GM19372 (cell line): ENCODE data around the gene ELF1.

ENCODE experiments used
- ATAC-seq: cut with Tn5 transposase; IDR thresholded peaks from one replicate; pipeline ENCODE4 v1.9.1; 2021; ENCODE audit warnings: mild to moderate bottlenecking, low read depth, moderate library complexity; ENCODE audit not compliant: unreplicated experiment

ELF1 gene

DNA sequence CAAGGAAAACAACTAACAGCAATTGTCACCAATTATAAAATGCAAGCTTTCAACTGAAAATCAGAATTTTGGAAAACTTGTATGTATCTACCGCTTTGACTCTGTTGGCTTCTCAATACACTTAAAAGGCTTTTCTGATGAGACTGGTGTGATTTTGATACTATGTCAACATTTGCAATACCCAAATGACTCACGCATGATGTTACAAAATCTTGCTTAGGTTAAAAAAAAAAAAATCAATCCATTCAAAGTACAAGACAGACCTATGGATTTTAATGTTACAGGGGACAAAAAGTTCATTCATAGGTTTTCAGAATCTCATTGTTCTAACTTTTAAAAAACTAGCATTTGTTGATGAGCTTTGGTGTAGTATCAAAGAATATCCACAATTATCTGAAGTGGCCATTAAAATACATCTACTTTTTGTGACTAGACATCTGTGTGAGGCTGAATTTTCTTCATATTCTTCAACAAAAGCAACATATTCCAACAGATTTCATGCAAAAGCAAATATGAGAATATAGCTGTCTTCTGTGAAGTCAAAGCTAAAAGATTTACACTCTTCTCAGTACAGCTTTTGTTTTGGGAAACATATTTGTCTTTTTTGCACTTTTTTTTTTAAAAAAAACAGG is 10.7 kb downstream of the ELF1 start:
- ATAC-seq = no peak

DNA sequence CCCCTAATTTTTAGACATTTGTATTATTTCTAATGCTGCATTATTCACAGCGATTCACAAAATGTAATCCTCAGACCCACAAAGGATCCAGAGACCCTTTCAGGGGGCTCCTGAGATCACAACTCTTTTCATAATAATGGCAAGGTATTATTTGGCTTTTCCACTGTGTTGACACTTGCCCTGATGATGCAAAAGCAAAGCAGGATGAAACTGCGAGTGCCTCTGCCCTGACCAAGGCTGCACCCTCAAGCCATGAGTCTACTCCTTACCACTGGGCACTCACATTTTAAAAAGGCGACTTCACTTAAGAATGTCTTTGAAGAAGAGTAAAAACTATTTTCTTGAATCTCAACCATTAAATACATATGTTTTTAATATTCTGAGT is 11.4 kb downstream of the ELF1 start:
- ATAC-seq = no peak

DNA sequence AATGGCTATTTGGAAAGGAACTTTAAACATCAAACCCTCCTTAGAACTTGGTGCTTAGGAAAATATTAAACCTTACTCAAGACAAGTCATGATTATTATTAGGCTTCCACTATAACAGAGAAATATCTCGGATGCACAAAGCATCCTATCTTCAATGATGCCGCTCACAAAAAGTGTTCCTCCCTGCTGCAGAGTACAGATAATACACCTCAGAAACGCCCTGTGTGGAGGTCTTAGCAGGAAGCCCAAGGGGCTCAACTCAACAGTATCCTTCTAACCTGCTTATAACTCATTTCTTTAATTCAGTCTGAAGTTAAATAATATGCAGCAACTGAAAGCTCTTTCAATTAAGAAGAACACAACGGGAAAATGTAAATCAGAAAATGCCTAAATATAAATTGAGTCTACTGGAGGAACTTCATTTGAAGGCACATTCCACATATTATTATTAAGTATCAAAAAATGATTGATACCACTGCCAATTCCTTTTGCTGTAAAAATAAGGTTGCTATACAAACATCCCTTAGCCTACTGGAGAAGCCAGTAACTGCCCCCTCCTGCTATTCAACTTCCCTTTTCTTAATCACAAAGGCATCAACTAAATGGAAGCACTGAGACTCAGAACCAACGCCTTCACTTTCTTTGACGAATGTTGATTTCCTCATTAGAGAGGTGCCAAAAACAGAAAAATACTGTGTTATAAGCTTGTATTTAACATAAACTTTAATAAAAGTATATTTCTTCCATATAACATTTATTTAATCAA is 12.0 kb downstream of the ELF1 start:
- ATAC-seq = no peak

DNA sequence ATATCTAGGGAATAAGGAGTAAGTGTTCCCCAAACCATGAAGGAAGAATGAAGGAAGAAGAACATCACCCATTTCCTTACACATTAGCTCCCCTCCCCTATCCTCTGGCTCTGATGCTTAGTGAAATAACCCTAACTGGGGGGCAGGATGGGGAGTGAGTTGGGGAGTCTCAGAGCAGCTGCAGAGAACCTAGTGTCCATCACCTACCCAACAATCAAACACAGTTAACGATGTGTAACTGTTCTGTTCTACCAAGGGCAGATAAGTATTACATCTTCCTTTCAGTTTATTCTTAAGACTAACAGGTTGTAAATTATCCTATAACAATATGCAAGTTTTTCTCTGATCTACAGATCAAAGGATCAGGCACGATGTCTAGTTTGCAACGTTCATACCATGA is 12.8 kb downstream of the ELF1 start:
- ATAC-seq = no peak

DNA sequence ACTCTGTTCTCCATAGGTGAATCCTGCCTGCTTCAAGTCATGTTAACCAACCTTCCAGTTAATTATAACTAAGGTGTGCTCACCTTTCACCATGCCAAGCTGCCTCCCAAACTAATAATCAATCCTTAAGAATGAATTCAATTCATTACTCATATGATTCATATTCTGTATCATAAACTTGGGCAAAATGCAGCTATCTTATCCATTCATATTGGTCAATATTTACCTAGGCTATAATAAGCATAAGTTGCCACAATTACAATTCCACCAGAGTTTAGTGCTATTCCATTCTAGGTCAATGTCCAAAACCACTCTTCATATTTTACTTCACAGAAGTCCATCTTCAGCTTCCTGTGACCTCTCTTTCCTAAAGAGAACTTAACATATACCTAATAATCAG is 13.4 kb downstream of the ELF1 start:
- no peak for ATAC-seq

DNA sequence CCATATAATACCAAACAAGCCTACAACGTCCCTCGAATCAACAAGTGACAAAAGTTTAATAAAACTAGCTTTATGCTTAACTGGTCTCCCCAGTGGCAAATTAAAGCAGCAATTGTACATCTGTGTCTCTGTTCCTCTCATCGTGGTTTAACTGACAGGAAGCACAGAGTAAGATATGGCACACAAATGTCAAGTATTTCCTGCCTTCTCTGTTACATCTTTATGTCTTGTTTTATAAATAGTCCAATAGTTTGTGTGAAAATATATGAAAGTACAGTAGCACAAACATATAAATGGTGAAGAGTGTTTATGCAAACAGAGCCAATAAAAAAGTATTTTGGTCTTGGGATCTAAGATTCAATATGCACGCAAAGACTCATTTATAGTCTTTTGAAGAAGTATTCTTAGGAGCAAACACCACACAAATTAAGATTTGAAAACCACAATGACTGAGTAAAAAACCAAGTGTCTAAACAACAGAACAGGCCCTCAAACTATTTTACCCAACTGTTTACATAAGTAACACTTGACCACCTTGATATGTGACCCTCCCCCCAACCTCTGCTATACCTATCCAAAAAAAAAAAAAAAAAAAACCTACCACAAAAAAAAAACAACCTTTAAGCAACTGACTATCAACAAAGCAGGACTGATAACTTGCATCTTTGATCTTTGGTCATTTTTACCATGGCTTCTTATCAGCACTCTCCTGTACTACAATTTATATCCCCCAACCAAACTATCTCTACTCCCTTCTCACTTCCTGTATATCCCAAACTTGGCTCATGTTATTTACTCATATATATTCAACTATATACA is 14.0 kb downstream of the ELF1 start:
- peak; percentile 75 for ATAC-seq

DNA sequence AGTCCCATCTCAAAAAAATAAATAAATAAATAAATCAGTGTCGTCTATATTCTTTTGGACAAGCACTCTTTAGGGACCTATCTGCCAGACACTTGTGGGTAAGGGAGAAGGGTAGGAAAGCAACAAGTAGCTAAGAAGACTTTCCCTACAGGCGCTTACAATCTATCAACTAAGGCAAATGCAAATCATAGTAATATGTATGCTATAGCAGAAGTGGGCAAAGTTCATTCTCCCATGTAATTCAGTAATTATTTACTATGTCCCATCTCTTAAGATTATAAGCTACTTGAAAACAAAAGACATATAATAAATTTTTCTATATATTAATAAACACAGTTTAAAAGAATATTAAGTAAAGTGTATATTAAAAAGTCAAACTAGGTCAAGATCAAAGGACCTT is 16.5 kb downstream of the ELF1 start:
- ATAC-seq = no peak

DNA sequence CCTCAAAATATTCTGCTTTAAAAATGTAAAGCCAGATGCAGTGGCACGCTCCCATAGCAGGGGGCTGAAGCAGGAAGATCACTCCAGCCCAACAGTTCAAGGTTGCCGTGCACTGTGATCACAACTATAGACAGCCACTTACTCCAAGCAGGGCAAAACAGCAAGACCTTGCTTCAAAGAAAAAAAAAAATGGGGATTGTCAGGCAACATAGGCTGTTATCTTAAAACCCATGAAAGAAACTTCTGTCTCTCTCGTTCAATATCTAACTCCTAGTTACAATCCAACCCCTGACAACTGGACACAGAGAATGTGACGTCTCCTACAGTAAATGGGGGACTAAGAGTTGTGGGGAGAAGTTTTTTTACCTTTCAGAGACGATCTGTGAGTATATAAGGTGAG is 17.4 kb downstream of the ELF1 start:
- ATAC-seq = no peak

DNA sequence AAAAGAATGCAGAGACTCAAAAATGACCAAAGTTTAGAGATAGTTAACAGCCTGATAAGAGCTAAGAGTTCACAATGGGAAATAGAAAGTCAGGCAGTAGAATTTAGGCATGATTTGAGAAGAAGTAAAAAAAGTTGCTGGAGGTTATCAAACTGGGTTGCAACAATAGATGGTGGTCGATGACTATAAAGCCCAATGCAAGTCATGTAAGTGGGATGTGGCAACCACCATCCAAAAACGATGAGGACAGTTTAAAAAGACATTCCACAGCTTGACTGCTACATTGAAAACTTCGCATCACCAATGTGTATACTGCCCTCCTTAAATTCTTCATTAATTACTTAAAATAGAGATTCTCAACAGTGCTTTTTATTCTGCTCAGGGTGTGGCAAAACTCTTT is 19.7 kb downstream of the ELF1 start:
- ATAC-seq = no peak

DNA sequence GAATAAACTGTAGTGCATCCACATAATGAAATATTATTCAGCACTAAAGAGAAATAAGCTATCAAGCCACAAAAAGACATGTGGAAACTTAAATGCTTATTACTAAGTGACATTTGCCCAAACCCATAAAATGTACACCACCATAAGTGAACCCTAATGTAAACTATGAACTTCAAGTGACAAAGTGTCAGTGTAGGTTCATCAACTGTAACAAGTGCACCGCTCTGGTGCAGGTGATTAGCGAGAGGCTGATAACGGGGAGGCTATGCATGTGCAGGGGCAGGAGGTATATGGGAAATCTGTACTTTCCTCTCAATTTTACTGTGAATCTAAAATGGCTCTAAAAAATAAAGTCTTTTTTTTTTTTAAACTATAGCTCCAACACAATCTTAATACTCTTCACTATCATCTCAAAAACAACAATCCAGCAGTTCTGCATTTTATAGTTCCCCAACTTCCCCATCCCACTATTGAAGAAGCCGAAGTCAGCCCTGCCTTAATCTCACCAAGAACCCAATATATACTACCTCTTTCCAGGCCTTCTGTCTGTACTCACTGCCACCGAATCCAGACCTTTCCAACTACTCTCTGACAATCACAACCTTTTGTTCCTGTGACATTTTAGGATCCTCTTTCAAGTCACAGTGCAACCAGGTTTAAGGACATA is 22.6 kb downstream of the ELF1 start:
- ATAC-seq = no peak

DNA sequence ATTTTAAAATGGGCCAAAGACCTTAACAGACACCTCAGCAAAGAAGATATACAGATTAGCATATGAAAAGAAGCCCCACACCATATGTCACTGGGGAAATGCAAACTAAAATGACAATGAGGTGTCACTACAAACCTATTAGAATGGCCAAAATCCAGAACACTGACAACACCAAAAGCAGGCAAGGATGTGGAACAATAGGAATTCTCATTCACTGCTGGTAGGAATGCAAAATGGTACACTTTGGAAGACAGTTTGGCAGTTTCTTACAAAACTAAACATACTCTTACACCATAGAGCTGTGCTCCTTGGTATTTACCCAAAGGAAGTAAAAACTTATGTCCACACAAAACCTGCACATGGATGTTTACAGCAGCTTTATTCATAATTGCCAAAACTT is 23.1 kb downstream of the ELF1 start:
- ATAC-seq = no peak

DNA sequence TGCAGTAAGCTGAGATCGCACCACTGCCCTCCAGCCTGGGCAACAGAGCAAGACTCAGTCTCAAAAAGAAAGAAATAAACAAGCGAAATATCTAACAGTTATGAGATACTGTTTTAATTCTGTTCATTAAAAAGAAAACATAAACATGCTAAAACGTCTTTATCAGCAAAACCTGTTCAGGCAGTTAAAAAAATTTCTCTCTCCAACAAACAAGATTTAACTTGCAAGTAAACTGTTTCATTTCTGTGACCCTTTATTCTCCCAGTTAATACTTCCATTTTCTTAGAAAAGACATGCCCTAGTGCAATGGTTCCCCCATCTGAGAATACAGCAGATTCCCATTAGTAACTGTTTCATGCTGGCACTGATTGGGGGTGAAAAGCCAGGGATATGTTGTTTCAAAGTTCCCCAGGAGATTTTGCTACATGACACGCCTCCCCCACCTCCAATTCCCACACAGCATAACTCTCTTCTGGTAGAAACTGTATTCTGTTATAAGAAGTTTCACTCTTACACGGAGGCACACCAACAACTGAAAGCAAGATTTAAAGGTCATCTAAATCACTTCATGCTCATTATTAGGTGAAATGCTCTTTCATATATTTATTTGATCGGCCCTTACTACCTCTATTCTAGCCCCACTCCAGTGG is 24.4 kb downstream of the ELF1 start:
- ATAC-seq = no peak

DNA sequence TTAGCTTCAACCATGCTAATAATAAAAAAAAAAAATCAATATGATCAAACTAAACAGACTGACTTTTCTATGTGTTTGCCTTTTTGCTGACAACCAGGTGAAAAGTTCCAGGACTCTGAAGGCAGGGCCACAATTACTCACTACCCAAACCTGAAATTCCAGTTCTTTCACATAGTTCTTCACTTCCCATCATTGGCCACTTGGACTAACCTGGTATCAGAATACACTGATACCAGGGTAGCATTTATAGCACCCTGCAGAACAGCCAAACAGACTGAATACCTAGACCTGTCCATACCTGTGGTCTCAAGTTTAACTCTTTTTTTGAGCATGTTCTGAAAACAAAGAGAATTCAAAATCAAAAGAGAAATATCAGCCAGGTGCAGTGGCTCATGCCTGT is 25.1 kb downstream of the ELF1 start:
- no peak for ATAC-seq

DNA sequence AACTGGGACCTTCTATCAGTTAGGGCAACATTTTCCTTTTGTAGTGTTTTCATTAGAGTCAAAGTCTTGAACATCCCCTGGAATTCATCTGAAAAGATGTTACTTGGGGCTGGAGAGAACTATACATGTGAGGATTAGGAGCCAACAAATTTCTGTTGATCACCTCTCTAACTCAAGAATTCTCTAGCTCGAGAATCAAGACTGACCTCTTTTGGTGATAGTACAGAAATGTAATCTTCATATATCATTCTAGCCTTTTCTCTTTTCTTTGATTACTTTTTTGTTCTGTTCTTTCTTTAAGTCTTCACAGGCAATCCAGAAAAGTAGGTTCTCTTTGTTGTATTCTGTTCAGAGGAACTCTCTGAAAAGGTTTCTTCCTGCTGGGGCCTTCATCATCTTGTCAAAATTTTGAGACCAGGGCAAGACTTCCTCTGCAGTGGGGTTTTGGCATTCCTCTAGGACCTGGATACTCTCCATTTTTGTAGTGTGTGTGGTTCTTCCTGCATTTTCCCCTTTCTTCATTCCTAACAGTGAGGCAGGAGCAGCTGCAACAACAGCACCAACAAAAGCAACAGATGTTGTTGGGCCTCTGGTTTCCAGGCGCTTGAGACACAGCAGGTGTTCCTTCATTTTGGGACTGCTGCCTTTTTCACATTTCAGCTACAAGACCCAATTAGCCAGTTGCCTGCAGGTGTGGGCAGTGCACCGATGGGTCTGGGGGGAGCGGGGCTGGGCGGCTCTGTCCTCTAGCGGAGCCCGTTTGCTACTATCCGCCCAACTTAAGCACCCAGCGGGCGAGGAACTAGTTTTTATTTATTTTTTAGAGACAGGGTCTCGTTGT is 26.2 kb downstream of the ELF1 start:
- ATAC-seq = no peak

DNA sequence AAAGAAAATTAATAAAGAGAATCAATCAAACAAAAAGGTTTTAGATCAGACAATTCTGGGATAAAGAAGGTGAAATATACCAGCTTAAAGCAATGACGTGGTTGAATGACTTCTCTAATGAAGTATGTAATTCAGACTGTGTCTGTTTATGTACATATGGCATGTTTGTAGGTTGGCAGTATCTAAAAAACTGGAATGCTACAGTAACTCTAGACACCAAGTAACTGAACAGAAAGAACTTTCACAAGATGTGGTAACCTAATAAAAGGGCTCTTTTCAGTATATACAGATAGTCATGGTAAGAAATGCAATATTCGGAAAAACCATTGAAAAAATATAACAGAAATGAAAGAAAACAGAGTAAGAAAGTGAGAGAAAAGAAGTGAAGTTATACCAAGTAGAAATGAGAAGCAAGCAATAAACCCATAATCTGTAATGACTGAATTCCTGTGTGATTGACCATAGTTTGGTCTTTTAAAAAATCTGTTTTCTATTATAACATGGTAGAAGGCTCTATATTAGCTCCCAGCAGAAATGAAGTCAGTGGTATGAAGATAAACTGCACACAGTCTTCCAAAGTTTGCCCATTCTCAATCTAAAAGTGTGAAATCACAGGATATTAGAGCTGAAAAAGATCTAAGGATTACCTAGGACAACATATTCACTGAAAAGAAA is 31.4 kb downstream of the ELF1 start:
- no peak for ATAC-seq

DNA sequence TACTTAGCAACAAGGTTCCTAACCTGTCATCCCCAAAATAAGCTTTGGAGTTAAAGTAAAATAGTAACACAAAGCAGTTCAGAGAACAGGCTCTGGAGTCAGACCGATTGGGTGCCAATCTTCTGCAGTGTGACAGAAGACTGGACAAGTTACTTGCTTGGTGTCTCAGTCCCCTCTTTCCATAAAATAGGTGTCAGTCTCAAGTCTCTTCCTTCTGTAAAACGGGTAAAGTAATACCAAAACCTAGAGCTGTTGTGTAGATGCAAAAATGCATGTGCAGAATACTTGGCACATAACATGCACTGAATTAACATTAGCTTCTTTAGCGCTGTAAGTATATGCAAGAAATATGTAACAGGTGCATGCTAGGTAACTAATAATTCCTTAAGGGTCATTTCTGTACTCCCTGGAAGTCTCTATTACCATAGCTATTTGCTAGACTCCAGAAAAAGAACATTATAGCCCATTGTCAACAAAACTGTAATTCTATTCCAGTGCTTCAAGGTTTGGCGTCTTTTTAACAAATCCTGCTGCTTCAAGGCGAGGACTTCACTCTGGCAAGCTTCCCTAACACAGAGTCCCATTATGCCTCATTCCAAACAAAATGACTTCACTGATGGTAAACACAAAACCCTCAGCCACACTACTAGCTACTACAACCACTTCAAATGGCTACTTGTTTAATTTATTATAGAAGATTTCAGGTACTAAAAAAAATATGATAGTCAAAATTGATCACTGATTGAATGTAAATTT is 32.8 kb downstream of the ELF1 start:
- no peak for ATAC-seq

DNA sequence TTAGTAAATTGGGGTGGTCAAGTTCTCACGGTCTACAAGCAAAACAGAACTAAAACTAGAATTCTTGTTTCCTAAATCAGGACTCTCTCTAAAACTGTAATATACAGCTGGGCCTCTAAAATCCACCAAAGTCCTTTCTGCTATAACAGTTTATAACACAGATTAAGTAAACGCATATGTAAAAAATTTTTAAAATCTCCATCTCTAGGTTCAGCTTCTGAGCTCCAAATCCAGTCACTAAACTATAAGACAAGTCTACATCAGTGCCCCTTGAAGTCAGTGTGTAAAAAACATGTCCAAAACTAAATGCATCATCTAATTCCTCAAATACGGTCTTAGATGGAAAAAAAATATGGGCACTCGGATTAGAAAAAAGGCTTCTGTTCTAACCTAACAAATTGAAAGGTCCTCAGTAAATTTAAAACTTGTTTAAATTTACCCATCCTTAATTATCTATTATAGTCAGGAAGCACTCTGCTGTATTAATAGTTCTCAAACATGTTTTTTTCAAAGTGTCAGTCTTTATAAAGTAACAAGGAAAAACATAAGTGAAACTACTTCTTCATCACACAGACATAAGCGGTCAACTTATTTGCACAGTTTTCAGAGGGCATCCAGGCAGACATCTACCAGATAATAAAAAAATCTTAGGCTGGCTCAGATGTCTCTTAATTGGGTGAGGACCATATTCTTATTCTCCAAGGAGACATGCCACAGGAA is 33.6 kb downstream of the ELF1 start:
- no peak for ATAC-seq
